Activated CD4-positive, alpha-beta T cell treated with anti-CD3 and anti-CD28 coated beads for 36 hours (primary cell): ENCODE measurements around the gene SAMD1. TPM values are rescaled to one million over a fixed set of nuclear protein-coding genes. Genes with fewer than 3 reads are reported as not detected.
A peak's percentile ranks its signal among the peaks of the same experiment; 100 is the strongest.

Experiments
- ATAC-seq: fragments of 200-7000 bp; cut with Tn5 transposase; one replicate; pipeline ENCODE4 v1.10.0; 2021; ENCODE audit warnings: mild to moderate bottlenecking, moderate library complexity
- CTCF ChIA-PET: fragments of 350-600 bp; sonication (Branson Sonifier 250); formaldehyde crosslinking; loops from one replicate; lab custom pipeline; 2021; ENCODE audit warnings: antibody characterized with exemption; lab: Charles Lee
- POLR2A ChIA-PET: fragments of 350-600 bp; sonication (Branson Sonifier 250); formaldehyde crosslinking; loops from one replicate; lab custom pipeline; 2021; ENCODE audit warnings: antibody characterized with exemption, inconsistent platforms; lab: Charles Lee
- DNase-seq: peaks from one replicate; pipeline ENCODE4 v3.0.0-alpha.2; 2020
- H3K27ac Mint-ChIP-seq: one replicate; pipeline ENCODE4 v1.8.0; 2021; ENCODE audit warnings: mixed read lengths
- H3K27me3 Mint-ChIP-seq: one replicate; pipeline ENCODE4 v1.8.0; 2021; ENCODE audit warnings: mixed read lengths
- H3K36me3 Mint-ChIP-seq: one replicate; pipeline ENCODE4 v1.8.0; 2021; ENCODE audit warnings: low read depth, mixed read lengths
- H3K4me1 Mint-ChIP-seq: one replicate; pipeline ENCODE4 v1.8.0; 2021; ENCODE audit warnings: mixed read lengths
- H3K4me3 Mint-ChIP-seq: one replicate; pipeline ENCODE4 v1.8.0; 2021; ENCODE audit warnings: mild to moderate bottlenecking, moderate library complexity, mixed read lengths
- H3K9me3 Mint-ChIP-seq: one replicate; pipeline ENCODE4 v1.8.0; 2021; ENCODE audit warnings: low read depth, mixed read lengths
- intact Hi-C, 2 experiments: fragments of 100-400 bp; cut with DNase I in 1 of 2; cut with micrococcal nuclease in 1 of 2; formaldehyde crosslinking; loops; one replicate each; pipeline versions ENCODE4 v1.14.2 to v1.15.1; 2022 to 2024; cut with DNase I, micrococcal nuclease
- total RNA-seq, 2 experiments: library from RNA; stranded (reverse); gene quantifications; one replicate each; pipeline ENCODE4 v1.2.3, GENCODE V29; 2021

Gene SAMD1
- total RNA-seq, 2 experiments from 2014 or later: 72.9 to 73.8 TPM

- H3K4me3 Mint-ChIP-seq: peak overlapping the region; percentile 81
- ATAC-seq (no peak), DNase-seq (peak; percentile 39)
- intact Hi-C loops: no loop called here
- peaks cover 30% of the 10 kb centered on the region for H3K36me3 Mint-ChIP-seq
- H3K27ac Mint-ChIP-seq: peak overlapping the region; percentile 75
- ChIA-PET POLR2A (no interaction called here), CTCF (interaction anchor here (1.3 to 3.6 kb wide), 2 partner anchors 17 to 47 kb away, joined by 6 to 14 read pairs; partner anchors contain the start of genes ASF1B and MISP3)
- H3K27me3 Mint-ChIP-seq: no peaks in the 10 kb centered on the region
- peaks cover 16% of the 10 kb centered on the region for H3K4me1 Mint-ChIP-seq
- peaks cover 9% of the 10 kb centered on the region for H3K9me3 Mint-ChIP-seq
Measured at GRCh38 chr19:14089412-14089661, 1.2 kb downstream of the SAMD1 start.

GRCh38 chr19:14088634-14089411, 1.7 kb downstream of the SAMD1 start:
- Mint-ChIP-seq H3K27ac (peak overlapping the region; percentile 75), H3K9me3 (peaks cover 9% of the 10 kb centered on the region), H3K27me3 (no peaks in the 10 kb centered on the region), H3K4me1 (peaks cover 16% of the 10 kb centered on the region), H3K36me3 (peaks cover 30% of the 10 kb centered on the region), H3K4me3 (peak overlapping the region; percentile 81)
- ChIA-PET POLR2A (no interaction called here), CTCF (interaction anchor here (1.3 to 3.6 kb wide), 2 partner anchors 16 to 48 kb away, joined by 6 to 14 read pairs; partner anchors contain the start of genes ASF1B and MISP3)
- DNase-seq: no peak
- intact Hi-C loops: no loop called here
- ATAC-seq: no peak

GRCh38 chr19:14086098-14086497, 4.5 kb downstream of the SAMD1 start:
- Mint-ChIP-seq H3K4me1 (peaks cover 12% of the 10 kb centered on the region), H3K4me3 (no peak overlapping the region), H3K36me3 (peaks cover 18% of the 10 kb centered on the region), H3K27ac (no peak overlapping the region), H3K27me3 (no peaks in the 10 kb centered on the region), H3K9me3 (no peaks in the 10 kb centered on the region)
- CTCF ChIA-PET: interaction anchor here (0.6 to 4.4 kb wide), 2 partner anchors 13 to 18 kb away, joined by 3 to 23 read pairs; partner anchors contain the start of gene MISP3
- POLR2A ChIA-PET: interaction anchor here (0.7 kb wide), 1 partner anchor 499 kb away, joined by 3 read pairs; no protein-coding TSS in a partner anchor
- DNase-seq: no peak
- ATAC-seq: no peak
- intact Hi-C loops: no loop called here

- peaks cover 14% of the 10 kb centered on the region for H3K4me1 Mint-ChIP-seq
- intact Hi-C loops: no loop called here
- H3K27ac Mint-ChIP-seq: no peak within 1 kb of the TSS
- H3K4me3 Mint-ChIP-seq: no peak within 1 kb of the TSS
- ChIA-PET POLR2A (no interaction called here), CTCF (interaction anchor here (4.4 kb wide), 1 partner anchor 13 kb away, joined by 23 read pairs; the partner anchor contains the start of gene MISP3)
- no peak for DNase-seq
- ATAC-seq: no peak
- H3K9me3 Mint-ChIP-seq: no peaks in the 10 kb centered on the region
- H3K36me3 Mint-ChIP-seq: peaks cover 18% of the 10 kb centered on the region
- no peaks in the 10 kb centered on the region for H3K27me3 Mint-ChIP-seq
Measured at GRCh38 chr19:14085309-14085995, 5.1 kb downstream of the SAMD1 start, which contains the start of gene C19orf67. Gene C19orf67, minus strand, starts transcription at chr19:14085783. Its CDS starts 156 bp downstream, at chr19:14085627.

GRCh38 chr19:14082675-14082960, 7.9 kb downstream of the SAMD1 start:
- ChIA-PET CTCF (interaction anchor here (0.5 to 4.4 kb wide), 9 partner anchors 9 to 414 kb away, joined by 3 to 23 read pairs (median 5); partner anchors contain the start of genes ASF1B and MISP3), POLR2A (interaction anchor here (0.6 kb wide), 2 partner anchors 70 to 1291 kb away, joined by 3 to 5 read pairs; partner anchors contain the start of gene JUNB)
- Mint-ChIP-seq H3K4me3 (peak overlapping the region; percentile 10), H3K4me1 (peaks cover 10% of the 10 kb centered on the region), H3K27ac (no peak overlapping the region), H3K27me3 (no peaks in the 10 kb centered on the region), H3K9me3 (no peaks in the 10 kb centered on the region), H3K36me3 (peaks cover 3% of the 10 kb centered on the region)
- intact Hi-C loops: no loop called here
- DNase-seq (no peak), ATAC-seq (no peak)

GRCh38 chr19:14081797-14082674, 8.5 kb downstream of the SAMD1 start:
- POLR2A ChIA-PET: interaction anchor here (0.6 kb wide), 2 partner anchors 69 to 1291 kb away, joined by 3 to 5 read pairs; partner anchors contain the start of gene JUNB
- DNase-seq: peak; percentile 58
- Mint-ChIP-seq H3K27me3 (no peaks in the 10 kb centered on the region), H3K36me3 (peaks cover 3% of the 10 kb centered on the region), H3K27ac (peak overlapping the region; percentile 92), H3K4me1 (peaks cover 10% of the 10 kb centered on the region), H3K4me3 (peak overlapping the region; percentile 90), H3K9me3 (no peaks in the 10 kb centered on the region)
- no peak for ATAC-seq
- CTCF ChIA-PET: interaction anchor here (0.5 to 4.4 kb wide), 14 partner anchors 9 to 415 kb away, joined by 3 to 23 read pairs (median 3); partner anchors contain the start of genes ASF1B and MISP3
- intact Hi-C loops: loop anchor here (1.0 to 2.0 kb wide), 13 partner anchors 8 to 932 kb away; partner anchors contain the start of genes ASF1B (in 2 of the 2), RFX1 (in 2 of the 2), BRME1 (in 1 of the 2) and C19orf53 (in 1 of the 2)

- intact Hi-C loops: loop anchor here (1.0 to 2.0 kb wide), 13 partner anchors 9 to 931 kb away; partner anchors contain the start of genes ASF1B (in 2 of the 2), RFX1 (in 2 of the 2), BRME1 (in 1 of the 2) and C19orf53 (in 1 of the 2)
Measured at GRCh38 chr19:14080887-14081796, 9.4 kb downstream of the SAMD1 start.

GRCh38 chr19:14078411-14078810, 12.1 kb downstream of the SAMD1 start:
- no peaks in the 10 kb centered on the region for H3K9me3 Mint-ChIP-seq
- no peak for DNase-seq
- H3K4me3 Mint-ChIP-seq: no peak overlapping the region
- H3K27ac Mint-ChIP-seq: no peak overlapping the region
- intact Hi-C loops: loop anchor here (10.0 kb wide), 2 partner anchors 304 to 484 kb away; partner anchors contain the start of gene C19orf53 (in 1 of the 2)
- no peak for ATAC-seq
- H3K4me1 Mint-ChIP-seq: peaks cover 24% of the 10 kb centered on the region
- H3K27me3 Mint-ChIP-seq: no peaks in the 10 kb centered on the region
- no peaks in the 10 kb centered on the region for H3K36me3 Mint-ChIP-seq
- POLR2A ChIA-PET: no interaction called here
- CTCF ChIA-PET: interaction anchor here (0.6 to 2.2 kb wide), 8 partner anchors 18 to 411 kb away, joined by 3 to 8 read pairs (median 4); no protein-coding TSS in a partner anchor

More at GRCh38 chr19:14080887-14081796, 9.4 kb downstream of the SAMD1 start:
- DNase-seq (peak; percentile 99), ATAC-seq (peak; percentile 95)
- CTCF ChIA-PET: interaction anchor here (0.6 to 4.4 kb wide), 11 partner anchors 8 to 333 kb away, joined by 3 to 23 read pairs (median 4); partner anchors contain the start of genes ASF1B, IL27RA and MISP3
- H3K4me1 Mint-ChIP-seq: peaks cover 10% of the 10 kb centered on the region
- peak overlapping the region; percentile 90 for H3K4me3 Mint-ChIP-seq
- POLR2A ChIA-PET: interaction anchor here (0.6 to 1.4 kb wide), 4 partner anchors 55 to 263 kb away, joined by 3 read pairs; partner anchors contain the start of gene ASF1B
- peak overlapping the region; percentile 92 for H3K27ac Mint-ChIP-seq
- no peaks in the 10 kb centered on the region for H3K27me3 Mint-ChIP-seq
- H3K36me3 Mint-ChIP-seq: peaks cover 3% of the 10 kb centered on the region
- no peaks in the 10 kb centered on the region for H3K9me3 Mint-ChIP-seq

- intact Hi-C loops: loop anchor here (1.0 to 10.0 kb wide), 12 partner anchors 17 to 479 kb away; partner anchors contain the start of genes ASF1B (in 1 of the 2), C19orf53 (in 1 of the 2), DCAF15 (in 1 of the 2) and IL27RA (in 1 of the 2)
- Mint-ChIP-seq H3K9me3 (no peaks in the 10 kb centered on the region), H3K27me3 (peaks cover 2% of the 10 kb centered on the region), H3K4me3 (peak overlapping the region; percentile 87), H3K4me1 (peaks cover 21% of the 10 kb centered on the region), H3K27ac (peak overlapping the region; percentile 80), H3K36me3 (no peaks in the 10 kb centered on the region)
- ATAC-seq (peak; percentile 6), DNase-seq (peak; percentile 67)
- POLR2A ChIA-PET: no interaction called here
- CTCF ChIA-PET: interaction anchor here (0.6 to 6.6 kb wide), 18 partner anchors 10 to 344 kb away, joined by 3 to 49 read pairs (median 4); partner anchors contain the start of genes ASF1B, C19orf67 and PALM3
Measured at GRCh38 chr19:14073925-14074838, 16.4 kb downstream of the SAMD1 start.
